Upper lobe of right lung (tissue), 1 donor: ENCODE measurements around the gene KCTD1. TPM values are rescaled to one million over a fixed set of nuclear protein-coding genes. Genes with fewer than 3 reads are reported as not detected.

Experiments
- ATAC-seq: fragments of 200-7000 bp; cut with Tn5 transposase; one replicate; pipeline ENCODE4 v1.9.1; 2020; ENCODE audit warnings: mild to moderate bottlenecking, moderate library complexity
- DNase-seq: peaks from one replicate; pipeline ENCODE4 v3.0.0-alpha.2; 2020
- H3K27ac ChIP-seq: fragments of 200-600 bp; one replicate; pipeline ENCODE4 v1.8.0; 2022
- H3K27me3 ChIP-seq: fragments of 200-600 bp; one replicate; pipeline ENCODE4 v1.8.0; 2022; ENCODE audit warnings: mild to moderate bottlenecking
- H3K36me3 ChIP-seq: fragments of 200-600 bp; one replicate; pipeline ENCODE4 v1.8.0; 2022
- H3K4me1 ChIP-seq: fragments of 200-600 bp; one replicate; pipeline ENCODE4 v1.8.0; 2022
- H3K4me3 ChIP-seq: fragments of 200-600 bp; one replicate; pipeline ENCODE4 v1.8.0; 2022; ENCODE audit warnings: mild to moderate bottlenecking
- H3K9me3 ChIP-seq: fragments of 200-600 bp; one replicate; pipeline ENCODE4 v1.8.0; 2022
- intact Hi-C: fragments of 100-400 bp; cut with DNase I; formaldehyde crosslinking; loops from one replicate; pipeline ENCODE4 v1.11.0; 2022
- total RNA-seq: library from RNA; stranded (reverse); fragmentation: NEBNext Ultra II Directional; extraction: Animal tissue kit (Norgen Biotek cat#: 25700); gene quantifications from one replicate; pipeline ENCODE4 v1.2.1, GENCODE V29; 2021
- TF ChIP-seq, protein P1 (sequence below): fragments of 200-600 bp; IDR thresholded peaks from one replicate; pipeline ENCODE4 v1.8.0; 2022; ENCODE audit warnings: antibody characterized with exemption
- donor health status: DM: no; HTN: yes; CAD: no; lungs with severe emphysema.

KCTD1 gene
- total RNA-seq, 1 donor from 2014 or later: 9.8 TPM

DNA sequence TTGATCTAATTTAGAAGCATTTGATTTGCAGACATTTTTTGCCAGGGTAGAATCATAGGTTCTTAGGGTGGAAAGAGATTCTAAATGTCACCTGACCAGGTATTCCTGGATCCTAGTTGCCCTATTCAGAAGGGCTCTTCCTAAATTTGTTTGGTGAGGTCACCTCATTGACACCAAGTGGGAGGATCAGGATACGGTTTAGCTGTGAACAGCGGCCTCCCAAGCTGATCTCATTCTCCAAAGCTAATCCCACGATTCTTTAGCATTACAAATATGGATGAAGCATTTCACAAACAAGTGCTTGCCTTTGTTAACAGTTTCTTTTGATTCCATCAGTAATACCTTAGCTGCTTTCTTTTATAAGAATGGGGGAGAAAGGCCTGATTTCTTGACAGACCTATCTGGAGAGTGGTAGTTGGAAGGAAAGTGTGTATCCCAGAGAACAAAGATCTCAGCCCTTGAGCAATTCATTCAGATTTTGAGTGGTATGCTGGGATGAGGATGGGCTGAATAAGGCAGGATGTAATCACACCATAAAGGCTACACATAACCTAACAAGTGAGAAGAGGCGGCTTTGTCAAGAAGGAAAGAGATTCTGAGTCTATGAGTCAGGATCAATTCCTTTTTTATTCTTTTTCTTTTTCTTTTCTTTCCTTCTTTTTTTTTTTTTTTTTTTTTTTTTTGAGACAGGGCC lies 16.6 kb downstream of the KCTD1 start:
- no peaks in the 10 kb centered on the region for H3K4me1 ChIP-seq
- H3K27ac ChIP-seq: no peak overlapping the region
- DNase-seq (no peak), ATAC-seq (no peak)
- H3K27me3 ChIP-seq: no peaks in the 10 kb centered on the region
- TF ChIP-seq, protein P1, sequence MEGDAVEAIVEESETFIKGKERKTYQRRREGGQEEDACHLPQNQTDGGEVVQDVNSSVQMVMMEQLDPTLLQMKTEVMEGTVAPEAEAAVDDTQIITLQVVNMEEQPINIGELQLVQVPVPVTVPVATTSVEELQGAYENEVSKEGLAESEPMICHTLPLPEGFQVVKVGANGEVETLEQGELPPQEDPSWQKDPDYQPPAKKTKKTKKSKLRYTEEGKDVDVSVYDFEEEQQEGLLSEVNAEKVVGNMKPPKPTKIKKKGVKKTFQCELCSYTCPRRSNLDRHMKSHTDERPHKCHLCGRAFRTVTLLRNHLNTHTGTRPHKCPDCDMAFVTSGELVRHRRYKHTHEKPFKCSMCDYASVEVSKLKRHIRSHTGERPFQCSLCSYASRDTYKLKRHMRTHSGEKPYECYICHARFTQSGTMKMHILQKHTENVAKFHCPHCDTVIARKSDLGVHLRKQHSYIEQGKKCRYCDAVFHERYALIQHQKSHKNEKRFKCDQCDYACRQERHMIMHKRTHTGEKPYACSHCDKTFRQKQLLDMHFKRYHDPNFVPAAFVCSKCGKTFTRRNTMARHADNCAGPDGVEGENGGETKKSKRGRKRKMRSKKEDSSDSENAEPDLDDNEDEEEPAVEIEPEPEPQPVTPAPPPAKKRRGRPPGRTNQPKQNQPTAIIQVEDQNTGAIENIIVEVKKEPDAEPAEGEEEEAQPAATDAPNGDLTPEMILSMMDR: no peak
- intact Hi-C loops: no loop called here
- no peak overlapping the region for H3K4me3 ChIP-seq
- no peaks in the 10 kb centered on the region for H3K9me3 ChIP-seq
- H3K36me3 ChIP-seq: no peaks in the 10 kb centered on the region

DNA sequence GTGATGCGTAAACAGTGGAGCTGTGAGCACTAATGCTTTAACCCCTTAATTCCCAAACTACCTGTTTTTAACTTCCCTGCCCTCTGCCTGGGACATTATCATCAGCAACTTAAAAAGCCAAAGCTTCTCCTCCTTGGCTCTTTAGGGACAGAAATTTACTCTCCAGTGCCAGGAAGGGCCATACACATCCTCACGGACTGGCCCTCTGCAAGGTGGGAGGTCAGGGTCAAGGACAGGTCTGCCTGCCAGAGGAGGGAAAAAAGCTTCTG lies 21.5 kb downstream of the KCTD1 start:
- H3K27ac ChIP-seq: no peak overlapping the region
- H3K27me3 ChIP-seq: no peaks in the 10 kb centered on the region
- no peaks in the 10 kb centered on the region for H3K36me3 ChIP-seq
- H3K4me1 ChIP-seq: no peaks in the 10 kb centered on the region
- no peak for DNase-seq
- intact Hi-C loops: no loop called here
- ATAC-seq: no peak
- no peaks in the 10 kb centered on the region for H3K9me3 ChIP-seq
- no peak overlapping the region for H3K4me3 ChIP-seq
- TF ChIP-seq, protein P1: no peak

DNA sequence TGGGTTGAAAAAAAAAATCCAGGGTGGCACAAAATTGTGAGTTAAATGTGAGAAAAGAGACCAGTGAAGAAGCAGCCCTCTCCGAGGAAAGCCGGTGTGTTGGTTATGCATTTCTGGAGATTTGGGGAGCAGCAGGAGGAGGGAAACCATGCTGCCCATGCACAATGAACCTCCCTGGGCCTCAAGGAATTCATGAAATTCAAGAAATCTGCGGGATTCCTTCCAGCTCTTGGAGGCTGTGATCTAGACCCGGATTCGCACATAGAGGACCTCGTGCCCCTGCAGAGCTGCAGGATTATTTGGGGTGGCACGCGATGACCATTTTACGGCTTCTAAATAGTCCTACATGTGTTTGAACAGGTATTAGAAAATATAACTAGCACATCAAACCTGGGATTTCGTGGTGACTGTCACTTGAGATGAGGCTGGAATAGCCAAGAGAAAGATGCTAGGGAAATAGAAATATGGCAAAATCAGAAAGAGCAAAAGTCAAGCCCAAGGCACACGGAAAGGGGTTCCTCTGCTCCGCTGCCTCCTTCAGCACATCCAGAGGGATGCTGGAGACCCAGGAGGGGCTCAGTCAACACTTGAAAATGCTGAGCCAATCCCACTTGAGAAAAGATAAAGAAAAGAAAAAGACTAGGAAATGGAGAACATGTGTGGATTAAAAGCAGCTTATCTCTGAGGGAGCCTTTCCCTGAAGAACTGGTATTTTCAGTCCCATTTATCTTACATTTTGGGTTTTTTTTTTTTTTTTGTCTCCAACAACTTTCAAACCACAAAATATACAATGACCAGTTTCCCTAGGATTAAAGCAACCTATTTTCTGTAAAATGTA lies 22.0 kb downstream of the KCTD1 start:
- TF ChIP-seq, protein P1: no peak
- ATAC-seq: no peak
- Histone ChIP-seq H3K27ac (no peak overlapping the region), H3K27me3 (no peaks in the 10 kb centered on the region), H3K9me3 (no peaks in the 10 kb centered on the region), H3K4me3 (no peak overlapping the region), H3K36me3 (no peaks in the 10 kb centered on the region), H3K4me1 (no peaks in the 10 kb centered on the region)
- no peak for DNase-seq
- intact Hi-C loops: no loop called here

GRCh38 chr18:26524504-26525351 lies 23.6 kb downstream of the KCTD1 start:
- Histone ChIP-seq H3K4me1 (no peaks in the 10 kb centered on the region), H3K27ac (no peak overlapping the region), H3K27me3 (no peaks in the 10 kb centered on the region), H3K4me3 (no peak overlapping the region), H3K36me3 (no peaks in the 10 kb centered on the region), H3K9me3 (no peaks in the 10 kb centered on the region)
- TF ChIP-seq, protein P1: no peak
- ATAC-seq: no peak
- no peak for DNase-seq
- intact Hi-C loops: no loop called here

- TF ChIP-seq, protein P1: no peak
- Histone ChIP-seq H3K4me3 (no peak overlapping the region), H3K27ac (no peak overlapping the region), H3K27me3 (no peaks in the 10 kb centered on the region), H3K4me1 (no peaks in the 10 kb centered on the region), H3K9me3 (no peaks in the 10 kb centered on the region), H3K36me3 (no peaks in the 10 kb centered on the region)
- intact Hi-C loops: no loop called here
- DNase-seq (no peak), ATAC-seq (no peak)
Measured at GRCh38 chr18:26524002-26524401, 24.4 kb downstream of the KCTD1 start.
